Measurements from ENCODE around the gene IFITM10.

IFITM10 gene

DNA sequence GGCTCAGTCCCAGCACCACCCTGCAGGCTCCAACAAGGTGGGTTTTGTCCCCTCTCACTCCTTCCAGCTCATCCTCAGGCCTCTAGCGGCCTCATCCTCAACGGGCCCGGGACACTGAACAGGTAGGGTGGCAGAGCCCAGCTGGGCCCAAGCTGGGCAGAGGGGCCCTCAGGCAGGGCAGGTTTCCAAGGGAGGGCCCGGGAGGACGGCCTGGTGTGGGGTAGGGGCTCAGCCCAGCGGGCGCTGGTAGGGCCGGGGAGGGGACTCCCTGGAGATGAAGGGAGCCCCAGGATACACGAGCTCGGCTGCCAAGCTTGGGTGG lies 2.5 kb upstream of the IFITM10 start:
- no peak for DNase-seq (ENCODE audit: low spot score)

DNA sequence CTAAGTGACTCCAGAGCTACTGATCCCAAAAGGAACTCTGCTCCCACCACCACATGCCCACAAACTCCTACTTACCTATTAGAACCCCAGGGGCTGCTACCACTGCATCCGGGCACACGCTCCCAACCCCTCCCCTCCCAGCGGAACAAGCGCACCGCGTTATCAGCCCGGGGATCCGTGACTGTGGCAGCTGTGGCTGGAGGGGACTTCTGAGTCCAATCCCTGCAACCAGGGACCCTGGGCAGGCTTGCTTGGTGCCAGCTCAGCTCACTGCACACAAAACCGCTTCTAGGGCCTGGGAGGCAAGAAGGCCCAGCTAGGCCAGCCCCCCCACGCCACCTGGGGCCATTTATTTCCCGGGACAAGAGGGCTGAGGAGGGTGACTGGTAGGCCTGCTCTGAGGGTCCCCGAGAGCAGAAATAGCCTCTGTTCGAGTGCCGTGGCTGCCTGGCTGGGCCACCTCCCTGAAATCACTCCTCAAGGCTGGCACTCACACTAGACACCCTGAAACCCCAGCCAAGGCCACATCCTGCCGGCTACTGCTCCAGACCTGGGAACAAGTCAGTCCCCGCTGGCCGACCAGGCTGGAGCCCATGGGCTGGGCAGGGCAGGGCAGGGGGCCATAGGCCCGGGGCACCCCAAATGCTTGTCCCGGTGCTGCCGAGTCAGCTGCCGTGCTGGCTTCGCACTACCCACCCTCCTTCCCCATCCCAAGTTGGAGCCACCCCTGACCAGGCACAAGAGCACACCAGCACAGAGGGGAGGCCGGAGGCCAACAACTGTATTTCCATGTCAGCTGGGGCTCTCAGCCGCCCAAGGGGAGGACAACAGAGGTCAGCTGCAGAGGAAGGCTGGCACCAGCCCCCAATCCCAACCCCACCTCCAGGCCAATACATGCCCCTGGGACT lies 1.9 kb upstream of the IFITM10 start:
- no peak for DNase-seq (ENCODE audit: low spot score)

DNA sequence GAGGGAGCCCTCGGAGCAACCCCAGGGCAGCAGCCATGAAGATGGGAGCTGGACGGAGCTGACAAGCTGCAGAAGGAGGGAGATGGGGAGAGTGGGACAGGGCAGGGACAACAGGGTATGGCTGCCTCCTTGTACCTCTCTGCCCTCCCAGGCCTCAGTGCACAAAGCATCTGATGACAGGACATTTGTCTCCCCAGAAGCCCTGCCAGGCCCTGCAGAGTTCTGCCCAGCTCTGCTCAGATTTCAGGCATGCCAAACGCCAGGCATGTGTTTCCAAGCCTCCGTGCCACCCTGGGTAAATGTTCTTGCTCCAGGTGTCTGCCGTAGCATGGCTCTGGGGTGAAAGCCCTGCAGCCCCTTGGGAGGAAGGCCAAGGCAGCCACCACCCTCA lies 1.1 kb upstream of the IFITM10 start:
- DNase-seq (ENCODE audit: low spot score), result no peak

DNA sequence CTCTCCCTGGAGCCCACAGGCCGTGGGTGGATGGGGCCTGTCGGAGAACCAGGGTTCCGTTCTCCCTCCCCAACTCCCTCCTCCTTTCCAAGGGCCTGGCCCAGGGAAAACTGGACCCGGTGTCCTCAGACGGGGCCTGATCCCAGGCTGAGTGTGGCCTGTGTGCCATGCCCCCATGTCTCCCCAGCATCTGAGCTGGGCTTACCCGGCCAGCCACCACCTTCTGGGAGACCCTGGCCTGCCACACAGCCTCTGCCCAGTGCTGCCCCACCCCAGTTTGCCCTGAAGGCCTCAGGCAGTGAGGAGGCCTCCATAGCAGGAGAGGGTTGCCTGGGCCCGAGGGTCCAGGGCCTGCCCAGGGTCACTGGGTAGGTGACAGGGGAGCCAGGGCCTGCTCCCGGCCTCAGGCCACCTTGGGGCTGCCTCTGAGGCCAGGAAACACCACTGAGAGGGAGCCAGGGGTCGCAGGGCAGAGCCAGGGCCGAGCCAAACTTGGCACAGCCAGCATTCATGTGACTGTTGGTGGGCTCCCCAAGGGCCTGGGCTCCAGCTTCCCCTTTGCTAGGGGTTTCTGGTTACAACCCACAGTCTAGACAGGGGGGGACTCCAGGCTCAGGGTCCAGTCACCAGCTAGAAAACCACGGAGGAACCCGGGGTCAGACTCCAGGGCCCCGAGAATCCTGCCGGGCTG lies 590 bp upstream of the IFITM10 start:
- DNase-seq (ENCODE audit: low spot score), result no peak

DNA sequence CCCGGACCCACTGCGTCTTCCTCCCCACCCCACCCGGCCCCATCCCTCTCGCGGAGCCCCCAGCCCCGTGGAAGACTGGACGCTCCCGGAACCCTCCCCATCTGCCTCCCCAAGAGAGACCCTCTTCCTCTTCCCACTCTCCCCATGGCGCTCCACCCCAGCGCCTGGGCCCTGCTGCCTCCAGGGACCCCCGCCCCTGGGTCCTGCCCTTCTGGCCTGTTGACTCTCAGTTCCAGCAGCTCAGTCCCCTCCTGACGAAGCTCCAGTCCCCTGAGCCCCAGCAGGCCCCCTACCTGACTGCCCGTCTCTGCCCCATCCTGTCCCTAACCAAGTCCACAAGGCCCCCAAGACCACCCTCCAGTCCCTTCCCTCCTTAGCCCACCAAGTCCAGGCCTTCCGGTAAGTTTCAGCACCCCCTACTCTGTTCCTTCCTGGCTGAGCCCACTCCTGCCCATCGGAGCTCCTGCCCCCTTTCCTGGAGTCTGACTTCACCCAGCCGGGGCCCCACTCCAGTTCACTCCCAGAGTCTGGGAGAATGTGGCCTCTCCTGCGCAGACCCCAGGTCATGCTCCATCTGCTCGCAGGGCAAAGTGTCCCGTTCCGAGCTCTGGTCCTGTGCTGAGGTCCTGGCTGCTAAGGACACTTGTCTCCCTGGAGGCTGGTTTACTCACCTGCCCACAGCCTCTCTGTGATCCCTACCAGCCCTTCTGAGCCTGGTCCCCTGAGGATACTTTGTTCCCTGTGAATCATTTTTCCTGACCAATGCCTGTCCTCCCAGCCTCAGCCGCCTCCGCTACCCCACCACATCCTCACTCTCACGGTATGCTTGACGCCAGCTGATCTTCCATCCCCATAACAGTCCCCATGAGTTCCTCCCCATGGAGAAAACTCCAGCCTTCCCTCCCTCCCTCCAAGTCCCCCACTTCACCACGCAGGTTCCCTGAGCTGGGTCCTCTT lies 722 bp downstream of the IFITM10 start:
- DNase-seq (ENCODE audit: low spot score), result no peak

DNA sequence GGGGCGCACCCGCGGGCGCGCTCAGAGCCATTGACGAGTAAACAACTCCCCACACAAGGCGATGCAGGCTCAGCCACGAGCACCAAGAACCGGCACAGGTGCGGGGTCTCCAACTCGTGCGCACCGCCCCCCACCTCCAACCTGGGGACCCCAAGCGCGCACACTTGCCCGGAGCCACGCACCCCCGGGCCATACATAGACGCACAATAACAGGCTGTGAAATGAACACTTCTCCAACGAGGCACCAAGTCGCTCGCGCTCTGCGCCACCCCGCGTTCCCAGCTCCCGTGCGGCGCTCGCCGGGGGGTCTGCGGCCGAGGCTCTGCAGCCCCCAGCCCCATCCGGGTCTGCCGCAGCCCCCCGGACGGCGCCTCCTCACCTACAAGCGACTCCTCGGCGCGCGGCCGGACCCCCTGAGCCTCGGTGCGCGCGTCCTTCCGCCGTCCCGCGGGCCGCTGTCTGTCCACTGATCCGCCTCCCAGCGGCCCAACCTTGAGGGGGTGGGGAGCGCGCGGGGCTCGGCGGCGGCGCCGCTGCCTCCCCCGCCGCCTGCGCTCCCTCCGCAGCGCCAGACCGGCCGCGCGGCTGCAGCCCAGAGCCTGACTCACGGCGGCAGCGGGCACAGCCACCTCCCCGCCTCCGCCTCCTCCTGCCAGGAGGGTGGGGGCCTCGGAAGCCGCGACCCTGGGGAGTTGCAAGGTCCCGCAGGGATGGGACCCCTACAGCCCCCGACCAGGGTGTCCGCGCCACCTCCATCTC lies 1.6 kb downstream of the IFITM10 start:
- DNase-seq (ENCODE audit: low spot score), result no peak

DNA sequence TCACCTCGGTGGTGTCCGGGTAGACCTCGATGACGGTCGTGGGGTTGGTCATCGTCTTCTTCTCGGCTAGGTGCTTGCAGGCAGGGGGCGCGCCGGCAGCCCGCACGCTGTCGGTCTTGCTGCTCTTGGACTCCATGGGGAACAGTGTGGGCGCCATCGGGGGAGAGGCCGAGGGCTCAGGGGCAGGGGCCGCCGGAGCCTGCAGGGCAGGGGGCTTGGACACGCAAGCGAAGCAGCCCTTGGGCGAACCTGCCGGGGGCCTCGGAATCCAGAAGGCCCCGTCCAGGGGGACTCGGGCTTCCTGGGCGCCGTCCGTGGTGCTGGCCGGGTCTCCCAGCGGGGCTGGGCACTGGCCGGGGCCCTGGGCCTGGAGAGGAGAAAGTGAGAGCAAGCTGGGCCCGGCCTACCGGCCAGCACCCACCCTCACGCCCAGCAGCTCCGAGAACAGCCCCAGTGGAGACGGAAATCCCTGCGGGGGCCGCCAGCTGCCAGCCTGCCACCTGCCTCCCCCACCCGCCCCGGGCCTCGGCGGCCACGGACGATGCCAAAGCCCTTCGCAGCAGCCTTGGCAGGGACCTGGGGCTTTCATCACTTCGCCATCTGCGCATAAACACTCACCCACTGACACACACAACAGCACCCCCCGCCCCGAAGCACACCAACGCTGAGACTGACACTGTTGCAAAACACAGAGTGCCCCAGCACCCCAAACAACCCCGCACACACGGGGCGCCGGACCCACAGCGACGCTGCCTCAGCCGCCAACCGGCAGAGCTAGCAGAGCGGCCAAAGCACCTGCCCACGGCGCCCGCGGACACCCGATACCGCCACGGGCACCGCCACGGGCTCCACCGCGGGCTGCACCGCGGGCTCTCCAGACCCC lies 2.4 kb downstream of the IFITM10 start:
- no peak for DNase-seq (ENCODE audit: low spot score)

DNA sequence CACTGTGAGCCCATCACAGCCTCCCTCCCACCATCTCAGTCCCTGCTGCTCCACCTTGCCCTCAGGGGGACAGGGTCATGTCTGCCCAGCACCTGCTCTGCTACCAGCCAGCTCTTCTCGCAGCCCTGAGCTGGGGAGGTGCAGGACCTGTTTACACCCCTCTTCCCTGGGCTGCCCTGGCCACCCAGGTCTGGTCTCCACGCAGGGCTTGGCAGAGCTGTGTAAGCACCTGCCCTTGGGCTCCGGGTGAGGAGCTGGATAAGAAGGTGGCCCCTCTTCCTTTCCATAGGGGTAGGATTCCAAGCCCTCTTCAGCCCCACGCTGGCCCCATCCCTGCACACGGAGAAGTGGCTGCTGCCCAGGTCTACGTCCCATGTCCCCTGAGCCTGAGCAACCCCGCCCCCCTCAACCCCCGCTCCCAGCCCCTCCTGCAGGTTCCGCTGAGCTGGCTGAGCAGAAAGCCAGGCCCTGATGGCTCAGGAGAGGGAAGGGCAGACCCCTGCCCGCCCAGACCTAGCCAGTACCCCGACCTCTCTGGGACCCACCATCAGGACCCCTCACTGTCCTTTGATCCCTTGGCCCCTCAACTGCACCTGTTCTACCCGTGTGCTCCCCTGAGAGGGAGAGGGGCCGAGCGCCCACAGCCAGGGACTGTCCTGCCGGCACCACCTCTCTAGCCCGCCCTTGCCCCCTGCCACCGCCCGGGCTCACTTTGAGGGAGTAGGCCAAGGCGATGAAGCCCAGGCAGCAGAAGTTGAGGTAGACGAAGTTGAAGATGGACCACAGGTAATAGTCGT lies 3.2 kb downstream of the IFITM10 start:
- no peak for DNase-seq (ENCODE audit: low spot score)

DNA sequence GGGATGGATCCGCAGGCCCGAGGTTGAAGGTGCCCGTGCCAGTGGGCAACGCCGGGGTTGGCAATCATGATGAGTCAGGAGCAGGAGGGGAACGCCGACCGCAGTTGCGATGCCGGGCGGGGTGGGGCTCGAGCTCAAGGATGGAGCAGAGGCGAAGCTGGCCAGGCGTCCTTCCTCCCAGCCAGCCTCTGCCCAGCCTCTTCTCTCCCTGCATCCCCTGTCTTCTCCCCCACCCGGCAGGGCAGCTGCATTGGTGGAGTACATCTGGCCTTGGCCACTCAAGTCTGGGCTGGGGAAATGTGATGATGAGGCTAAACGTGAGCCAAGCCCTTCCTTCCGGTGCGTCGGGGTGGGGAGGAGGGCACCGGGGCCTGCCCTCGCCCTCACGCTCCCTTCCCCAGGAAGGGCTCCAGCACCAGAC lies 3.9 kb downstream of the IFITM10 start:
- DNase-seq (ENCODE audit: low spot score), result no peak

DNA sequence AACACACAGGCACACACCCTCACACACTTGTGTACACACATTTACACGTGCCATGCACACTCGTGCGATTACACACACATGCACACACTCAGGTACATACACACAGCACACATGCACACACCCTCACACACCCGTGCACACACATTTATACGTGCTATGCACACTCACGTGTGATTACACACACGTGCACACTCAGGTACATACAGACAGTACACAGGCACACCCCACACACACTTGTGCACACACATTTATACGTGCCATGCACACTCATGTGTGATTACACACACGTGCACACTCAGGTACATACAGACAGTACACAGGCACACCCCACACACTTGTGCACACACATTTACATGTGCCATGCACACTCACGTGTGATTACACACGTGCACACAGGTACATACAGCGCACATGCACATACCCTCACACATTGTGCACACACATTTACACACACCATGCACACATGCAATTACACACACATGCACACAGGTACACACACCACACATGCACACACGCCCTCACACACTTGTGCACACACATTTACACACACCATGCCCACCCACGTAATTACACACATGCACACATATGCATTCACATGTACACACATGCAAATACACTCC lies 4.6 kb downstream of the IFITM10 start:
- no peak for DNase-seq (ENCODE audit: low spot score)

DNA sequence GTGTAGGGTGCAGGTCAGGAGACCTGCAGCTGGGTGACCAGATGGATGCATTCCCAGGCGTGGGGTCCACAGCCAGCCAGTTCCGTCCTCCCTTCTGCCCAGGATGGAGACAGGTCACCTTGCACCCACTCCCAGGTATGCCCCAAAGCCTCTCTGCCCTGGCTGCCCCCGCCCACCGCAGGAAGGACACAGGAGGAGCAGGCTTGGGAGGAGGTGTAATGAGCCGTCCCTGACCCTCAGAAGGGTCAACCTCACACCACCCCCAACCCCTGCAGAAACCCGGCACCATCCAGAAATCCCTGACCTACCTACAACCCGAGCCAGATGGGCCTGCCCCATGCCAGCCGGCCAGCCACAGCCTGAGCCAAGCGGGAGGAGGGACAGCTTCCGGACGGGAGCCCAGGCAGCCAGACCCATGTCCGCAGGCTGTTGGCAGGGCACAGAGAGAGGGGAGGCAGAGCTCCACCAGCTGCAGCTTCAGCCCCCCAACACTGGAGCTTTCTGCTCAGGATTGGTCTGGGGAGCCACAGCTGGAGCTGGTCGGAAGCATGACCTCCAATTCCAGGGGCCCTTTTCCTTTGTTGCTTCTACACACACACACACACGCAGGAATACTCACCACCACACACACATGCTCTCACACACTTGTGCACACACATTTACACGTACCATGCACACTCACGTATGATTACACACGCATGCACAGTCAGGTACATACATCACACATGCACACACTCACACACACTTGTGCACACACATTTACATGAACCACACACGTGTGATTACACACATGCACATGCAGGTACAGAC lies 5.3 kb downstream of the IFITM10 start:
- no peak for DNase-seq (ENCODE audit: low spot score)

DNA sequence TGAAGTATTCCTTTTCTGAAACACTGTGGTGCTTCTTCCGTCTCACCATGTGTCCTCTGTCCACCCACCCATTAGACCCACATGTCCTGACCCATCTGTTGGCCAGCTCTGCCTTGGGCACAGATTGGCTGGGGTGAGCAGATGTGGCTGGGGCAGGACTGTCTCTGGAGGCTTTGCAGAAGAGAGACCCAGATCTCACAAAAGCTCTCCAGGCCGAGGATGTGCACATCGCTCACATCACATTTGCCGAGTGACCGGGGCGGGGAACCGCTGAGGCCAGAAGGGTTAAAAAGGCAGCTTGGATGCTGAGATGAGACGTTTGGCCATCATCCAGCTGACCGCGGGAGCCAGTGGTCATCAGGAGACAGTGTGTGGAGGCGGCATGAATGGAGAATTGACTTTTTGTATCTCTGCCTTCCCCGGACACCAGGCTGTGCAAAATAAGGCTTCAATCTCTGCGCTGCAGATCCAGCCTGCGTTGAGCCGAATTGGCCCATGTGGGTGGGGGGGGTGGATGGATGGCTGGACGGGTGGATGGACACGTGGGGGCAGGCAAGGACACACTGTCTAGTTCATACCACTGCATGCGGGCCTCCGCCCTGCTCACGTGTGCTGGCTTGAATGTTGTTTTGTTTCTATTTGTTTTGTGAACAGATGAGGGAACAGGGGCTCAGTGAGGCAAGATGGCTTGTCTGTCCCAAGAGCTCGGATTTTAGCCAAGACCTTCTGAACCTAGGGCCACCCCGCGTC lies 6.1 kb downstream of the IFITM10 start:
- DNase-seq (ENCODE audit: low spot score), result no peak

DNA sequence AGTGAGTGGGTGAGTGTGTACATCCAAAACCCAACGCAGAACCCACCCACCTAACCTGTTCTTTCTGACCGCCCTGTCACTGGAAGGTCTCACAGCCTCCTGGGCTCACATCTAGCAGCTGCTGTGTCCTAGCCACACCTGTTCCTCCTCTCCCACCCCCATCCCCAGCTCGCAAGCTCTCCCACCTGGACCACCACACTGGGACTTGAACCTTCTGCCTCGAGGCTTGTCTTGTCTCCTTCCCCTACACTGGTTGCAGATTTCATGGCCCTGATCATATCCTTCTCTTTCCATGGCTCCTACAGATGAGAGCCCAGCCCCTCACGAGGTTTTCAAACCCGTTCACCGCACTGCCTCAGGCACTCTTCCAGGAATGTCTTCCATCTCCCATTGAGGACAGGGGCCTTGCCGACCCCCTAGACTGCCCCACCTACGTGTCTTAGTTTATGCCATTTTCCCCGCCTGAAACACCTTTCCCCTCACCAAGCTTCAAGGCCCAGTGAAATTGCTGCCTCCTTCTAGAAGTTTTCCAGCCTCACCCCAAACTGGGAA lies 6.7 kb downstream of the IFITM10 start:
- DNase-seq (ENCODE audit: low spot score), result no peak

DNA sequence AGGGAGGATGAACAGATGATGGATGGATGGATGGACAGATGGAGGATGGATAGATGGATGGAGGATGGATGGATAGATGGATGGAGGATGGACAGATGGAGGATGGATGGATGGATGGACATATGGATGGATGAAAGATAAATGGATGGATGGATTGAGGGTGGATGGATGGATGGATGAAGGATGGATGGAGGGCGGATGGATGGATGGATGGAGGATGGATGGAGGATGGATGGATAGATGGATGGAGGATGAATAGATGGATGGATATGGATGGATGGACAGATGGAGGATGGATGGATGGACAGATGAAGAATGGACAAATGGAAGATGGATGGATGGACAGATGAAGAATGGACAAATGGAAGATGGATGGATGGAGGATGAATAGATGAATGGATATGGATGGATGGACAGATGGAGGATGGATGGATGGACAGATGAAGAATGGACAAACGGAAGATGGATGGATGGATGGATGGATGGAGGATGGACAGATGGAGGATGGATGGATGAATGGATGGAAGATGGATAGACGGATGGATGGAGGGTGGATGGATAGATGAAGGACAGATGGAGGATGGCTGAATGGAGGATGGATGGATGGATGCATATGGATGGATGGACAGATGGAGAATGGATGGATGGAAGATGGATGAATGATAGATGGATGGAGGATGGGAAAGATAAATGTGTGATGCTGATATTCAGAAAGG lies 7.4 kb downstream of the IFITM10 start:
- no peak for DNase-seq (ENCODE audit: low spot score)

DNA sequence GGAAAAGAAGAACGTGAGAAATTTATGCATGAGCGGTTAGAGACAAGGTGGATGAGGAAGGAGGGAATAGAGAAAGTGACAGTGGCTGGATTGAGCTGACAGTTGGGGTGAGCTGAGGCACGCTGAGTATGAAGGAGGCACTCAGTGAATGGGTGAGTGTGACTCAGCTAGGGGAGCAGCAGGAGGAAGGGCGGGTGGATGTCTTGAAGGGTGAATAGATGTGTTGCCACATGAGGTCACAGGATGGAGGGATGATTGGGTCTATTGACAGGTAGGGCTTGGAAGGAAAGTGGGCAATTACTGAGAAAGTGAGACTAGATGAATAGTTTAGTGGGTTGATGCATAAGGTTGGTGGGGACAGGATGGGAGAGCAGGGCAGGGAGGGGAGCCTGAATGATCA lies 8.0 kb downstream of the IFITM10 start:
- no peak for DNase-seq (ENCODE audit: low spot score)

DNA sequence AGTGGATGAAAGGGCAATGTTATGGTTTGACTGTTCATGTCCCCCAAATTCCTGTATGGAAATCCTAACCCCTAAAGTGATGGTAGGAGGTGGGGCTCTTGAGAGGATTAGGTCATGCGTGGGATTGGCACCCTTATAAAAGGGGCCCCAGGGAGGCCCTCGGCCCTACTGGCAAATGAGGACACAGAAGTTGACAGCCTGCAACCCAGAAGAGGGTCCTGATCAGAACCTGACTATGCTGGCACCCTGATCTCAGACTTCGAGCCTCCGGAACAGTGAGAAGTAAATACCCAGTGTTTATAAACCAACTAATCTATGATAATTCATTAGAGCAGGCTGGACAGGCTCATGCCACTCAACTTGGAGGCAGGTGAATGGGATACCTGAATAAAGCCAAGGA lies 8.7 kb downstream of the IFITM10 start:
- DNase-seq (ENCODE audit: low spot score), result no peak
